ENCODE results near the gene MMEL1.

GRCh38 chr1:2583871-2584351 lies 48.9 kb downstream of the MMEL1 start:
- TF ChIP-seq ZC3H11A (IDR thresholded peaks at IDR 0.05) (no peak), HOXA7 (CRISPR knock-in tag; IDR thresholded peaks at IDR 0.05) (no peak), CTCF (IDR thresholded peaks at IDR 0.05) (no peak)
